ENCODE results near the gene NQO2. TPM values are rescaled to one million over a fixed set of nuclear protein-coding genes. Genes with fewer than 3 reads are reported as not detected.
A peak's percentile ranks its signal among the peaks of the same experiment; 100 is the strongest.

The NQO2 gene
- total RNA-seq, 1 donor from 2014 or later, result 22.4 TPM

DNA sequence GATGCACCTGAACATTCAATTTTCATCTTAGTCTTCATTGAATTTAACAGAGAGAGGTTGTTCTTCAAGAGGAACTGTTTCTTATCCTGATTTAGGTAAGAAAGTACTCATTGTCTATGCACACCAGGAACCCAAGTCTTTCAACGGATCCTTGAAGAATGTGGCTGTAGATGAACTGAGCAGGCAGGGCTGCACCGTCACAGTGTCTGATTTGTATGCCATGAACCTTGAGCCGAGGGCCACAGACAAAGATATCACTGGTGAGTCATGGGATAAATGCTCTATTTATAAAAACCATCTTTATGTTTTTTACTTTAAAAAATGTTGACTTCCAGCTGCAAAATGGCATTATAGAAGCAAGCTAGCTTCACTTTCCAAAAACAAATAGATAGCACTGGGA is 10.2 kb downstream of the NQO2 start:
- no peak overlapping the region for H3K27ac ChIP-seq
- H3K4me3 ChIP-seq, result no peak overlapping the region
- peaks cover 16% of the 10 kb centered on the region for H3K9me3 ChIP-seq
- H3K27me3 ChIP-seq (ENCODE audit: low read depth), result no peaks in the 10 kb centered on the region
- ATAC-seq (no peak), DNase-seq (no peak)
- peaks cover 73% of the 10 kb centered on the region for H3K36me3 ChIP-seq
- TF ChIP-seq, protein P1, sequence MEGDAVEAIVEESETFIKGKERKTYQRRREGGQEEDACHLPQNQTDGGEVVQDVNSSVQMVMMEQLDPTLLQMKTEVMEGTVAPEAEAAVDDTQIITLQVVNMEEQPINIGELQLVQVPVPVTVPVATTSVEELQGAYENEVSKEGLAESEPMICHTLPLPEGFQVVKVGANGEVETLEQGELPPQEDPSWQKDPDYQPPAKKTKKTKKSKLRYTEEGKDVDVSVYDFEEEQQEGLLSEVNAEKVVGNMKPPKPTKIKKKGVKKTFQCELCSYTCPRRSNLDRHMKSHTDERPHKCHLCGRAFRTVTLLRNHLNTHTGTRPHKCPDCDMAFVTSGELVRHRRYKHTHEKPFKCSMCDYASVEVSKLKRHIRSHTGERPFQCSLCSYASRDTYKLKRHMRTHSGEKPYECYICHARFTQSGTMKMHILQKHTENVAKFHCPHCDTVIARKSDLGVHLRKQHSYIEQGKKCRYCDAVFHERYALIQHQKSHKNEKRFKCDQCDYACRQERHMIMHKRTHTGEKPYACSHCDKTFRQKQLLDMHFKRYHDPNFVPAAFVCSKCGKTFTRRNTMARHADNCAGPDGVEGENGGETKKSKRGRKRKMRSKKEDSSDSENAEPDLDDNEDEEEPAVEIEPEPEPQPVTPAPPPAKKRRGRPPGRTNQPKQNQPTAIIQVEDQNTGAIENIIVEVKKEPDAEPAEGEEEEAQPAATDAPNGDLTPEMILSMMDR (IDR thresholded peaks at IDR 0.05), result no peak
- H3K4me1 ChIP-seq, result no peaks in the 10 kb centered on the region
- intact Hi-C loops (cut with DNase I), result no loop called here

DNA sequence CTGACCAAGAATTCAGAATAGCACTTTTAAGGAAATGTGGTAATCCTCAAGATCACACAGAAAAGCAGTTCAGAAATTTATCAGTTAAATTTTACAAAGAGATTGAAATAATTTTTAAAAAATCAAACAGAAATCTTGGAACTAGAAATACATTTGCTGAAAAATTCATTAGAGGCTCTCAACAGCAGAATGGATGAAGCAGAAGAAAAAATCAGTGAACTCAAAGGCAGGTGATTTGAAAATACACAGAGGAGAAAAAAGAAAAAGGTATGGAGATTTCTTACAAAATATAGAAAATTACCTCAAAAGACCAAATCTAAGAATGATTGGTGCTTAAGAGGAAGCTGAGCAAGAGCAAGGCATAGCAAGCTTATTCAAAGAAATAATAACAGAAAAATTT is 11.5 kb downstream of the NQO2 start:
- Histone ChIP-seq H3K4me3 (no peak overlapping the region), H3K9me3 (peaks cover 16% of the 10 kb centered on the region), H3K27ac (no peak overlapping the region), H3K36me3 (peaks cover 70% of the 10 kb centered on the region), H3K27me3 (ENCODE audit: low read depth) (no peaks in the 10 kb centered on the region), H3K4me1 (no peaks in the 10 kb centered on the region)
- ATAC-seq, result no peak
- no peak for DNase-seq
- intact Hi-C loops (cut with DNase I), result no loop called here
- TF ChIP-seq, protein P1 (IDR thresholded peaks at IDR 0.05), result no peak

DNA sequence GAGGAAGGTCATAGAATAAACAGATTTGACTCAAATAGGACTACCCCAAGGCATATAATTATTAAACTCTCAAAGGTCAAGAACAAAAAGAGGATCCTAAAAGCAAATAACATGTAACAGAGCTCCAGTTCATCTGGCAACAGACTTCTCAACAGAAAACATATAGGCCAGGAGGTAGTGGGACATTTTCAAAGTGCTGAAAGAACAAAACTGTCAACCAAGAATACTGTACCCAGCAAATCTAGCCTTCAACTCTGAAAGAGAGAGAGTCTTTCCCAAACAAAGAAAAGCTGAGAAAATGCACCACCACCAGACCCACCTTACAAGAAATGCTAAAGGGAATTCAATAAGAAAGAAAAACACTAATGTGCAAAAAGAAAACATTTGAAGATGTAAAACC is 11.9 kb downstream of the NQO2 start:
- no peak for ATAC-seq
- TF ChIP-seq, protein P1 (IDR thresholded peaks at IDR 0.05), result no peak
- DNase-seq, result no peak
- intact Hi-C loops (cut with DNase I), result no loop called here
- no peak overlapping the region for H3K27ac ChIP-seq
- no peak overlapping the region for H3K4me3 ChIP-seq
- no peaks in the 10 kb centered on the region for H3K4me1 ChIP-seq
- peaks cover 66% of the 10 kb centered on the region for H3K36me3 ChIP-seq
- no peaks in the 10 kb centered on the region for H3K27me3 ChIP-seq (ENCODE audit: low read depth)
- peaks cover 16% of the 10 kb centered on the region for H3K9me3 ChIP-seq

DNA sequence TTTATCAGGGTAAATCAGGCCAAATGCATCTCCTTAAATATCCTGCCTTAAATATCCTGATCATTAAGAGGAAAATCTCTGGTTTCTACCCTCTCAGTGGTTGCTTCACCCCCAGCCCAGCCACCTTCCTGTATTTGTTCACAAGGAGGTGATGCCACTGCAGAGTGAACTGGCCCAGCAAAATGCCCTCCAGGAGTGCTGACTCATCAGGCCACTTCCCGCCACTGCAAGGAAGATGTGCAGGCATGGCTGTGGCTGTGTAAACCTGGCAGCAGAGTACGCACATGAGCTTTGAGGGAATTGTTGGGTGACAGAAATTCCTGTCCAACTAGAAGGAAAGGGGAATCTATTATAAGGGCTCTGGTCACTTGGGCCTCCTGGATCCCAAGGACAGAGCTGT is 13.8 kb downstream of the NQO2 start:
- H3K36me3 ChIP-seq, result peaks cover 67% of the 10 kb centered on the region

DNA sequence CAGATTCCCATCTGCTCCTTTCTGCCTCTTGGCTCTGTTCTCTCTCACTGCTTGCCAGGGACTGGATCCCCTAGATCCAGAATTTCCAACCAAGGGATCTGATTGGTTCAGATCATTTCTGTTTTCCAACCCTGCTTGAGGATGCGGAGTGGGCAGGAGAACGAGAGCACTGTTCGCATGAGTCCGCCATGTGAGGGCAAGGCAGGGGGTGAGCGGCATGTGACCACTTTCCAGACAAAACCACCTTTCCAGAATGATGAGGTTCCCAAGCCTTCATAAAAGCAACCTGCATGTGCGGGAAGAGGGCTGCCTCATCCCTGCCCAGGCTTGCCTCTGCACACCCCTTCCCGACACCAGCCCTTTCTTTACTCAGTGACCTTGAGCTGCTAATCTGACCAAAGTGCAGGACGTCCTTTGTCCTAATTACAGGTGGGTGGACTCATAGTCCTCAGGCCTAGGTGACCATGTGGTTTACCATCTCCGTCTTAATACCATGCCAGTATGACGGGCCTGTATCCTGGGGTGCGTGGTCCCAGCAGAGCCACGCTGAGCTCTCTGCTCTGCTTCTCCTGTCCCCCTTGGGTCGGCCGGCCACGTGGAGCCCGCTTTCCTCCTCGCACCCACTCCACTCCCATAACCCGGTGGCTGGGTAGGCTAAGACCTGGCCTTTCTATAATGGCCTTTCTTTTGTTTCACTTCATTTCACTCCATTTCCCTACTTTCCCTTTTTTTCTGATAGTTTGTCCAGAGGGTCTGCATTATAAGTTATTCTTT is 14.4 kb downstream of the NQO2 start:
- DNase-seq (no peak), ATAC-seq (no peak)
- Histone ChIP-seq H3K4me1 (no peaks in the 10 kb centered on the region), H3K36me3 (peaks cover 63% of the 10 kb centered on the region), H3K27me3 (ENCODE audit: low read depth) (no peaks in the 10 kb centered on the region), H3K27ac (no peak overlapping the region), H3K9me3 (peaks cover 16% of the 10 kb centered on the region), H3K4me3 (no peak overlapping the region)
- TF ChIP-seq, protein P1 (IDR thresholded peaks at IDR 0.05), result no peak
- intact Hi-C loops (cut with DNase I), result no loop called here

More for the DNA sequence above, 13.8 kb downstream of the NQO2 start:
- TF ChIP-seq, protein P1 (IDR thresholded peaks at IDR 0.05), result no peak
- Histone ChIP-seq H3K9me3 (peaks cover 16% of the 10 kb centered on the region), H3K27ac (no peak overlapping the region), H3K27me3 (ENCODE audit: low read depth) (no peaks in the 10 kb centered on the region), H3K4me1 (no peaks in the 10 kb centered on the region), H3K4me3 (no peak overlapping the region)
- ATAC-seq (peak; percentile 68 to 79), DNase-seq (peak; percentile 78)
- intact Hi-C loops (cut with DNase I), result no loop called here

Data from lower lobe of right lung (tissue), 2 donors.